Activated gamma-delta T cell treated with Interleukin-2 at 50 U/mL for 16 hours (primary cell): Measurements from ENCODE around the gene SNAPC2.
"Not testable (repeated sequence)": the region's sequence is repeated elsewhere in the genome, so short reads cannot be mapped to it uniquely, and the experiment has no call there.

Source experiments
- DNase-seq: peaks from one replicate; pipeline ENCODE4 v3.0.0-alpha.2; 2020

SNAPC2 gene

GRCh38 chr19:7910321-7911161 is 9.6 kb upstream of the SNAPC2 start:
- no peak for DNase-seq

DNA sequence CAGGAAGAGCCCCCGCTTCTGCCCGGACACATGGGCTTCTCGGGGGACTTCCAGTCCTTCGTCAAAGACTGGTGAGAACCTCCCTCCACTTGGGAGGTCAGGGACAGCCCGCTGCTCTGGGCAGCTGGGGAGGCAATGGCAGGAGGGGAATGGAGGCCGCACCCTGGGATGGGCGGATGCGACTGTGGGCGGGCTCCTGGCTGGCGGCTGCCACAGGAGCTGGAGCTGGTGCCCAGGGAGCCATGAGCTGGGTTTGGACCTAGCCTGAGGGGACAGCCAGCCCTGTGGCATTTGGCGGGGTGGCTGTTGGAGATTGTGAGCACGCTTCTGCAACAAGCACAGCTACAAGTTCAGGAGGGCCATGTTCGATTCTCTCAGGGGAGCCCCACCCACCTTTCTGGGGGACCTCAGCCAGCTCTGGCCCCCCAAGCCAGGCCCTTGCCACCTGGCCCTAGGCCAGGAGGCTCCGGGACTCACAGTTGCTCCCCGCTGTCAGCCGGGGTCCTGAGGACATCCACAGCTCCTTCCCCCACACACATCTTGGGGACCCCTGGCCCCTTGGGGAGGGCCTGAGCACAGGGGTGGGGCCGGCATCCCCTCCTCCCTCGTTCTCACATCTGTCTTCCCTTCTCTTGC is 8.5 kb upstream of the SNAPC2 start:
- DNase-seq: no peak

- no peak for DNase-seq
These were observed 7.9 kb upstream of the SNAPC2 start for GRCh38 chr19:7912144-7912696.

GRCh38 chr19:7912697-7913564 is 7.2 kb upstream of the SNAPC2 start:
- no peak for DNase-seq

GRCh38 chr19:7913652-7914051 is 6.5 kb upstream of the SNAPC2 start:
- DNase-seq: no peak

- DNase-seq: no peak
These were observed 6.0 kb upstream of the SNAPC2 start for GRCh38 chr19:7914099-7914498.

DNA sequence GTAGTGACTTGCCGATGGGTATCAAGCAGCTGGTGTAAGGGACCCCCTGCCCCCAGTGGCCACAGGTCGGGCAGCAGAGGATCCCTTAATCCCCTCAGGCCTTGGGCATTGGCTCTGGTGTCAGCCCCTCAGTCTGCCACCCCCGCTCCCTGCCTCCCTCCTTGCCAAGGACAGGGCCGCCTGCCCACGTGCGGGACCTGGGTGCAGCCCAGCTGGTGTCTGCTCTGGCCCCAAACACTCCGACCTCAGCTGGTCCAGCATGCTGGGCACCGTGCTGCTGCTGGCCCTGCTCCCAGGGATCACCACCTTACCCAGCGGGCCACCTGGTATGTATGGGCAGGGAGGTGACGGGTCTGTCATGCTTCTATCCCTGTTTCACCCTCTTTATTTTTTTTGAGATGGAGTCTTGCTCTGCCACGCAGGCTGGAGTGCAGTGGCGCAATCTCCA is 5.5 kb upstream of the SNAPC2 start, which contains the start of gene TGFBR3L:
TSS of gene TGFBR3L (plus strand) at position 233 of the 448 bp plus-strand sequence.
- DNase-seq: no peak

DNA sequence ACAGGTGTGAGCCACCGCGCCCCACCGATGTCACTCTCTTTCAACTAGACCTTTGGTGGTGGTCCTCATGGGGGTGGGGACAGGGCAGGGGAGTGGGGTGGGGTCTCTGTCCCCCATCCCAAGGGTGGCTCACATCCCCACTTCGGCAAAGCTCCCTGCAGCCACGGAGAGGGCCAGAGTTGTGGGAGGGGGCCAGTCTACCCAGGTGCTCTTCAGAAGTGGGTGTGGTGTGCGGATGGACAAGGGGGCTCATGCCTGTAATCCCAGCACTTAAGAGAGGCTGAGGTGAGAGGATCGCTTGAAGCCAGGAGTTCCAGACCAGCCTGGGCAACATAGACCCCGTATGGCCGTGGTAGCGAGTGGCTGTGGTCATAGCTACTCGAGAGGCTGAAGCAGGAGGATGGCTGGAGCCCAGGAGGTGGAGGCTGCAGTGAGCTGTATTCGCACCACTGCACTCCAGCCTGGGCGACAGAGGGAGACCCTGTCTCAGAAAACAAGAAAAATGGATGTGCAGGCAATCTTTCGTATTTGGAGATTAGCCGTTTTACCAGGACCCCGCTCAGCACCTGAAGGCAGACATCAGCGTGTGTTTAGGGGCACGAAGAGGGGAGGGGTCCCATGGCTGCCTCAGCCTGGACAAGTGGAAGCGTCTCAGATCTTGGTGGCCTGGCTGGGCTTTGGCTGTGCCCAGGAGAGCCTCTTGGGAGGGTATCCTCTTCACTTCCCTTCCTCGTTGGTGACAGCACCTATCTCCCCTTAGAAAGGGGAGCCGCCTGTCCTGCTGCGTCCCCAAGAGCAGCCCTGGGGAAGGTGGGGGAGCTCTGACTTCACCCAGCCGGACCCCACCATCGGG is 4.7 kb upstream of the SNAPC2 start:
- no peak for DNase-seq

DNA sequence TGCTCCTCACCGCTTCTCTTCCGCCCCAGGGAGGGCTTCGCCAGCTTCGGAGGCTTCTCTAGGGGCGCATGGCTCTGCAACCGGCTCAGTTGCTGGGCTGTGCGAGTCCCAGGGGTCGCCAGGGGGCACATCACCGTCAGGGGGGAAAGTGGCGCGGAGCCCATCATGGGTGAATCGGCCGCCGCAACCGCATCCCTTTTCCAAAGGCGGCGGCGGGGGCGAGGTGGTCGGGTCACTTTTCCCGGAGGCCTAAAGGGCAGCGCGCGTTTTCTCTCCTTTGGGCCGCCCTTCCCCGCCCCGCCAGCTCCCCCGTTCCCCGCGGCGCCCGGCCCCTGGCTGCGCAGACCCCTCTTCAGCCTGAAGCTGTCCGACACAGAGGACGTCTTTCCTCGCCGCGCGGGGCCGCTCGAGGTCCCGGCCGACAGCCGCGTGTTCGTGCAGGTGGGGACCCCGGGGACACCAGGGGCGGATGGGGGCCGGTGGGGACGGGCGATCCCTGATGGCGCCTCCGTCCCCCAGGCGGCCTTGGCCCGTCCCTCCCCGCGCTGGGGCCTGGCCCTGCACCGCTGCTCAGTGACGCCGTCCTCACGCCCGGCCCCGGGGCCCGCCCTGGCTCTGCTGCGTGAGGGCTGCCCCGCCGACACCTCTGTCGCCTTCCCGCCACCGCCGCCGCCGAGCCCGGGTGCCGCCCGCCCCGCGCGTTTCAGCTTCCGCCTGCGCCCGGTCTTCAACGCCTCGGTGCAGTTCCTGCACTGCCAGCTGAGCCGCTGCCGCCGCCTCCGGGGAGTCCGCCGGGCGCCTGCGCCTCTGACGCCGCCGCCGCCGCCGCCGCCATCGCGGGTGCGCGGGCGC is 3.8 kb upstream of the SNAPC2 start:
- DNase-seq: peak; percentile 36

- no peak for DNase-seq
These were observed 3.2 kb upstream of the SNAPC2 start for GRCh38 chr19:7916955-7917266.

- DNase-seq: peak; percentile 50
These were observed 2.7 kb upstream of the SNAPC2 start for GRCh38 chr19:7917267-7918061.

DNA sequence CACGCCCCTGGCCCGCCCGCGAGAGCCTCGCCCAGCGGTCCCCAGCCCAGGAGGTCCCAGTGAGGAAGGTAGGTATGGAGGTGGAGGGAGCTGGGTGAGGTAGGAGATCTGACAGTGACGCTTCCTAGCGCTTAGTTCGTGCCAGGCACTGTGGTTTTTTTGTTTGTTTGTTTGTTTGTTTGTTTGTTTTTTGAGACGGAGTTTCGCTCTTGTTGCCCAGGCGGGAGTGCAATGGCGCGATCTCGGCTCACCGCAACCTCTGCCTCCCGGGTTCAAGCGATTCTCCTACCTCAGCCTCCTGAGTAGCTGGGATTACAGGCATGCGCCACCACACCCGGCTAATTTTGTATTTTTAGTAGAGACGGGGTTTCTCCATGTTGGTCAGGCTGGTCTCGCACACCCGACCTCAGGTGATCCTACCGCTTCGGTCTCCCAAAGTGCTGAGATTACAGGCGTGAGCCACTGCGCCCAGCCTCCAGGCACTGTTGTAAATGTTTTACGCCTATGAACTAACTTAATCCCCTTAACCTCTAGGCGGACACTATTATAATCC is 2.0 kb upstream of the SNAPC2 start:
- not testable (repeated sequence) for DNase-seq

DNA sequence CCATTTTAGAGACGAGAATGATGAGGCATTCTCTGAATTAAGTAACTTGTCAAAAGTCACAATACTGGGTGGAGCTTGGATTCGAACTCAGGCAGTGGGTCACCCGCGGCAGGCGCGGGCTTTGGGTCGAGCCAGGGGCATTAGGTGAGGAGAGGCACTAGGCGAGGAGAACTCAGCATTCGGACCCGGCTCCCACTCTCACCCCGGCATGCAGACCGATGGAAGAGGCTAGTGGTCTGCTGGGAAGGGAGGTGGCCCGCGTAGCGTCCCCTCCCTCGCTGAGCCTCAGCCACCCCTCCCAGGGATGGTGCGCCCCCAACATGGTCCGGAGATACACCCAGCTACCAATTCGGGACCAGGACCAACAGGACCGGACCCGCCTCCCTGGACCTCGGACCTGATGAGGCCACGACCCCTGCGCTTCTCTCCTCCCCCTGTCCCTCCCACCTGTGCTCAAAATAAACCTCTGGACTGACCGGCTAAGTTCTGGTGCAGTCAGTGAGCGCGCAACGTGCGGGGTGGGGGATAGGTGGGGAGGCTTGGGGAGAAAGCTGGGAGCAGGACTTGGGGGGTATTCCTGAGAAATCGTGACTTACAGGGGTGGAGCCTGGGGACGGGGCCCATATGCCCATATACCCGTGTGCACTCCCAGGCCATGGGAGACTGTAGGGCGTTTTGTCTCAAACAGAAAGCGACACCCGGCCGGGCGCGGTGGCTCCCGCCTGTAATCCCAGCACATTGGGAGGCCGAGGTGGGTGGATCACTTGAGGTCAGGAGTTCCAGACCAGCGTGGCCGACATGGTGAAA is 1.3 kb upstream of the SNAPC2 start:
- no peak for DNase-seq

- DNase-seq: peak; percentile 100
These were observed 572 bp downstream of the SNAPC2 start for GRCh38 chr19:7920519-7921301.

GRCh38 chr19:7921302-7921966 is 1.3 kb downstream of the SNAPC2 start:
- DNase-seq: no peak

GRCh38 chr19:7921967-7922835 is 2.1 kb downstream of the SNAPC2 start:
- DNase-seq: no peak

DNA sequence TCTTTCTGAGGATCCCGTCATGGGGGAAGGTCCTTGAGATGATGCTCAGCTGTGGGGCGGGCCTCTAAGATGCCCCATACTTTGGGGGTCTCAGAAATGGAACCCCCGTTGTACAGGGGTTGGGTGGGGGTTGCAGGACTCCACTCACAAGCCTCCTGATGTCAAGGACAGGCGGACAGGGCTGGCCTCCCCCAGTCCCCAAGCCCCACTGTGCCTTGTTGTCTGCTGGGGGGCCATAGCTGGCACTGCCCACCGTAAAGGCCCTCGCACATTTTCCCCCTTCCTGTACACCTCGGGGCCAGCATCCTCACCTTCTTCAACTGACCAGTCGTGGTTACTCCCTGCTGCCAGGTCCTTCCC is 2.7 kb downstream of the SNAPC2 start:
- DNase-seq: no peak
